Endodermal cell (in vitro differentiated cells): ENCODE results near the gene TSPAN11. TPM values are rescaled to one million over a fixed set of nuclear protein-coding genes. Genes with fewer than 3 reads are reported as not detected.

ENCODE experiments used
- DNase-seq: peaks from one replicate; pipeline ENCODE4 v3.0.0-alpha.2; 2017
- H3K27ac ChIP-seq: 2 replicates; pipeline ENCODE4 v1.5.1; 2013; ENCODE audit warnings: mild to moderate bottlenecking, low read depth, low read length, moderate library complexity
- H3K27me3 ChIP-seq: 2 replicates; pipeline ENCODE4 v1.6.1; 2013; ENCODE audit warnings: mild to moderate bottlenecking, low read length, moderate library complexity; ENCODE audit not compliant: insufficient read depth, control insufficient read depth, poor library complexity, severe bottlenecking
- H3K36me3 ChIP-seq: 2 replicates; pipeline ENCODE4 v1.7.0; 2013; ENCODE audit warnings: mild to moderate bottlenecking, low read length, moderate library complexity; ENCODE audit not compliant: control insufficient read depth, insufficient read depth
- H3K4me1 ChIP-seq: one replicate; pipeline ENCODE4 v1.7.0; 2013; ENCODE audit warnings: low read length; ENCODE audit not compliant: control insufficient read depth, insufficient read depth
- H3K4me3 ChIP-seq: 2 replicates; pipeline ENCODE4 v1.5.1; 2013; ENCODE audit warnings: mild to moderate bottlenecking, low read length, moderate library complexity
- H3K9ac ChIP-seq: 2 replicates; pipeline ENCODE4 v1.6.1; 2013; ENCODE audit warnings: mild to moderate bottlenecking, low read length, moderate library complexity; ENCODE audit not compliant: poor library complexity, severe bottlenecking; ENCODE audit errors: extremely low read depth
- H3K9me3 ChIP-seq: 2 replicates; pipeline ENCODE4 v1.6.1; 2013; ENCODE audit warnings: mild to moderate bottlenecking, low read length, moderate library complexity; ENCODE audit not compliant: control insufficient read depth
- H3K27ac Mint-ChIP-seq: 2 replicates; pipeline ENCODE4 v1.8.0; 2020; ENCODE audit warnings: mixed read lengths
- H3K27me3 Mint-ChIP-seq: 2 replicates; pipeline ENCODE4 v1.8.0; 2021; ENCODE audit warnings: mild to moderate bottlenecking, mixed read lengths; ENCODE audit not compliant: insufficient read depth
- H3K36me3 Mint-ChIP-seq: 2 replicates; pipeline ENCODE4 v1.8.0; 2020; ENCODE audit warnings: low read depth, mixed read lengths
- H3K4me1 Mint-ChIP-seq: 2 replicates; pipeline ENCODE4 v1.8.0; 2020; ENCODE audit warnings: mixed read lengths
- H3K4me3 Mint-ChIP-seq: 2 replicates; pipeline ENCODE4 v1.8.0; 2020; ENCODE audit warnings: mild to moderate bottlenecking, moderate library complexity, mixed read lengths
- H3K9me3 Mint-ChIP-seq: 2 replicates; pipeline ENCODE4 v1.8.0; 2020; ENCODE audit warnings: mild to moderate bottlenecking, mixed read lengths
- WGBS, 2 experiments: methylation state at CpG; one replicate each; pipeline versions ENCODE4 v1.1.5 to v1.1.7; 2013; ENCODE audit warnings: missing lambda C conversion rate in 2 of 2, mixed read lengths in 1 of 2; ENCODE audit not compliant: insufficient coverage in 1 of 2, insufficient read length in 1 of 2; 5-methylcytosine and 5-hydroxymethylcytosine counted together
- total RNA-seq, 2 donors: library from RNA; stranded (reverse); fragmentation: NEBNext Ultra II Directional in 1 of 2; extraction: Animal tissue kit (Norgen Biotek cat#: 25700) in 1 of 2; gene quantifications; 2 replicates in 1 of 2; 3 replicates in 1 of 2; pipeline ENCODE4 v1.2.1, GENCODE V29; 2021
- TF ChIP-seq, protein P1 (sequence below): fragments of 200-600 bp; sonication (generic); conservative IDR thresholded peaks from 2 replicates; pipeline ENCODE4 v1.5.0; 2021; ENCODE audit warnings: antibody characterized with exemption, mild to moderate bottlenecking

TSPAN11 gene
- total RNA-seq, 2 donors from 2014 or later = 0.20 to 3.6 TPM

DNA sequence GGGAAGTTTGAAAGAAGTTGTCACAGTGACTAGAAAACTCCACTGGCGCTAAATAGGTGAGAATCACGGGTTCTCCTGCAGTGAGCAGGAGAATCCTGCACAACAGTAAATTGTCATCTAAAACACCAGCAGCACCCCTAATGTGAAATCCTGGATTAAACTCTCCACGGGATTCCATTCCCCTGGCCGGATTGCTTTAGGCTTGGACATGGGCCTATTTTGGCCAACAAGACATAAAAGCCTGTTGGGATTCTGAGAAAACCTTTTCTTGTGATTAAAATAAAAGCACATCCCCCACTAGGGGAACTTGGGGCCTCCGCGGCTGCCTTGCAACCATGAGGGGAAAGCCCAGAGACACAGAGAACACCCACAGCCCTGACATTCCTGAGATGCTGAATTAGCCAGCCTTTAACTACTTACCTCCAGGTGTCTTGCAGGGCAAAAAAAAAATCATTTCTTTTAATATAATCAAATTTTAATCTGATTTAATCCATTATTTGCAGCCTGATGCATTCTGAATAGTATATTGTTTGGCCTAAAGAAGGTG is 21.0 kb upstream of the TSPAN11 start:
- H3K27ac ChIP-seq = no peak overlapping the region
- H3K9me3 ChIP-seq = no peaks in the 10 kb centered on the region
- 45 to 73% methylated on average over 6 of the region's 6 CpGs for WGBS, 2 experiments
- no peaks in the 10 kb centered on the region for H3K36me3 ChIP-seq
- Mint-ChIP-seq H3K27me3 (peaks cover 2% of the 10 kb centered on the region), H3K9me3 (peaks cover 9% of the 10 kb centered on the region), H3K4me3 (no peak overlapping the region), H3K36me3 (no peaks in the 10 kb centered on the region), H3K27ac (no peak overlapping the region), H3K4me1 (peaks cover 9% of the 10 kb centered on the region)
- DNase-seq = peak; percentile 78
- H3K9ac ChIP-seq = no peak overlapping the region
- TF ChIP-seq, protein P1, sequence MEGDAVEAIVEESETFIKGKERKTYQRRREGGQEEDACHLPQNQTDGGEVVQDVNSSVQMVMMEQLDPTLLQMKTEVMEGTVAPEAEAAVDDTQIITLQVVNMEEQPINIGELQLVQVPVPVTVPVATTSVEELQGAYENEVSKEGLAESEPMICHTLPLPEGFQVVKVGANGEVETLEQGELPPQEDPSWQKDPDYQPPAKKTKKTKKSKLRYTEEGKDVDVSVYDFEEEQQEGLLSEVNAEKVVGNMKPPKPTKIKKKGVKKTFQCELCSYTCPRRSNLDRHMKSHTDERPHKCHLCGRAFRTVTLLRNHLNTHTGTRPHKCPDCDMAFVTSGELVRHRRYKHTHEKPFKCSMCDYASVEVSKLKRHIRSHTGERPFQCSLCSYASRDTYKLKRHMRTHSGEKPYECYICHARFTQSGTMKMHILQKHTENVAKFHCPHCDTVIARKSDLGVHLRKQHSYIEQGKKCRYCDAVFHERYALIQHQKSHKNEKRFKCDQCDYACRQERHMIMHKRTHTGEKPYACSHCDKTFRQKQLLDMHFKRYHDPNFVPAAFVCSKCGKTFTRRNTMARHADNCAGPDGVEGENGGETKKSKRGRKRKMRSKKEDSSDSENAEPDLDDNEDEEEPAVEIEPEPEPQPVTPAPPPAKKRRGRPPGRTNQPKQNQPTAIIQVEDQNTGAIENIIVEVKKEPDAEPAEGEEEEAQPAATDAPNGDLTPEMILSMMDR = peak; percentile 45
- H3K4me1 ChIP-seq = no peaks in the 10 kb centered on the region
- no peak overlapping the region for H3K4me3 ChIP-seq
- H3K27me3 ChIP-seq = no peaks in the 10 kb centered on the region

DNA sequence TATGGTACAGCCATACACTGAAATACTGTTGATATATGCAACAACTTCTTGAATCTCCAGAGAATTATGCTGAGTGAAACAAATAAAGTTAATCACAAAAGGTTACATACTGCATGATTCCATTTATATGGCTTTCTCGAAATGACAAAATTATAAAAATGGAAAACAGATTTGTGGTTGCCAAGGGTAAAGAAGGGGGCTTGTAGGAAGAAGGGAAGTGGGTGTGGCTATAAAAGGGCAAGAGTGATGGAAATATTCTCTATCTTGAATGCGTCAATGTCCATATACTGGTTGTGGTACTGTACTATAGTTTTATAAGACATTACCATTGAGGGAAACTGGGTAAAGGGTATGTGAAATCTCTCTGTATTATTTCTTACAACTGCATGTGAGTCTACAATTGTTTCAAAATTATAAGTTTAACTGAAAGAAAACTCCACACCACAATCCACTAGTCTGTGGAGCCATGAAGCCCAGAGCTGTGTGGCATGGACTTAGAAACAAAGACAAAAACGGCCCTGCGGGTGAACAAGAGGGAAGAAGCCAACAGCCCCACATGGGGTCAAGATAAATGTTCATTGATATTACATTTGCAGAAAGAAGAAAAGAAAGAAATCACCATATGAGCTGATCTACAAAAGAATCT is 18.3 kb upstream of the TSPAN11 start:
- Histone ChIP-seq H3K9ac (no peak overlapping the region), H3K4me1 (no peaks in the 10 kb centered on the region), H3K27ac (no peak overlapping the region), H3K4me3 (no peak overlapping the region), H3K27me3 (no peaks in the 10 kb centered on the region), H3K9me3 (no peaks in the 10 kb centered on the region), H3K36me3 (no peaks in the 10 kb centered on the region)
- Mint-ChIP-seq H3K4me3 (no peak overlapping the region), H3K9me3 (peaks cover 9% of the 10 kb centered on the region), H3K36me3 (no peaks in the 10 kb centered on the region), H3K27me3 (peaks cover 2% of the 10 kb centered on the region), H3K4me1 (peaks cover 9% of the 10 kb centered on the region), H3K27ac (no peak overlapping the region)
- TF ChIP-seq, protein P1 = no peak
- DNase-seq = no peak
- WGBS, 2 experiments = 90 to 100% methylated on average over 2 to 4 of the region's 4 CpGs

DNA sequence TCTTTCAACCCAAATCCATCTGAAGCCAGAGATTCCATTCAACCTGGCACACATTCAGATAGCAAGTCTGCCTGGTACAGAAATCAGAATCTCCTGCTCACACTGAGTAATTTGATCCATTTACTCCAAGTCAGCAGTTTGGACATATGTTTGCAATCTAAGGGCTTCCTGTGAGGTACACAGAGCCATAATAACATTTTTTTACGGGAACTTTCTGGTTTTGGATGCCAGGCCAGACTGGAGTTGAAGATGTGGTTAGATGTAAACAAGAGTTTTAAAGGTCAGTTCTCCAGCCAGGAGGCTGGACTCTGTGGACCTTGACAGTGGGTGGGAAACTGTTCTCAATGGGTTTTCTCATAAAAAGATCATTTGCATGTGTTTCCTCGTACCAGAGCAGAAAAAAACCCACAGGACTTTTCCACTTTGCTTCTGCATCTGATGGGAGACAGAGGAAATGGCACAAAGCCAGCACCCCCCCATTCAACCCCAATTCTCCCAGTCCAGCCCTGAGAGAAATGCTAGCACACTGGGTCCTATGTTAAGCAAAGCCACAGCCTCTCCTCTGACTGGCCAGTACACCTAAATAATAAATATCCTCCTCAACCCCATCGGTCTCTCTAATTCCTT is 17.7 kb upstream of the TSPAN11 start:
- H3K9ac ChIP-seq = no peak overlapping the region
- Mint-ChIP-seq H3K27me3 (peaks cover 2% of the 10 kb centered on the region), H3K27ac (no peak overlapping the region), H3K9me3 (peaks cover 9% of the 10 kb centered on the region), H3K4me3 (no peak overlapping the region), H3K4me1 (peaks cover 9% of the 10 kb centered on the region), H3K36me3 (no peaks in the 10 kb centered on the region)
- H3K27ac ChIP-seq = no peak overlapping the region
- H3K4me1 ChIP-seq = no peaks in the 10 kb centered on the region
- H3K9me3 ChIP-seq = no peaks in the 10 kb centered on the region
- 87 to 89% methylated on average over 2 to 3 of the region's 3 CpGs for WGBS, 2 experiments
- DNase-seq = no peak
- no peaks in the 10 kb centered on the region for H3K27me3 ChIP-seq
- no peak overlapping the region for H3K4me3 ChIP-seq
- H3K36me3 ChIP-seq = no peaks in the 10 kb centered on the region
- TF ChIP-seq, protein P1 = no peak
